Central memory CD4-positive, alpha-beta T cell (primary cell): ENCODE data around the gene SDK2.
A peak's percentile ranks its signal among the peaks of the same experiment; 100 is the strongest.

Source experiments
- DNase-seq: peaks from one replicate; pipeline ENCODE4 v3.0.0; 2022

SDK2 gene

GRCh38 chr17:73380439-73381106 lies 263.7 kb downstream of the SDK2 start:
- DNase-seq: no peak

DNA sequence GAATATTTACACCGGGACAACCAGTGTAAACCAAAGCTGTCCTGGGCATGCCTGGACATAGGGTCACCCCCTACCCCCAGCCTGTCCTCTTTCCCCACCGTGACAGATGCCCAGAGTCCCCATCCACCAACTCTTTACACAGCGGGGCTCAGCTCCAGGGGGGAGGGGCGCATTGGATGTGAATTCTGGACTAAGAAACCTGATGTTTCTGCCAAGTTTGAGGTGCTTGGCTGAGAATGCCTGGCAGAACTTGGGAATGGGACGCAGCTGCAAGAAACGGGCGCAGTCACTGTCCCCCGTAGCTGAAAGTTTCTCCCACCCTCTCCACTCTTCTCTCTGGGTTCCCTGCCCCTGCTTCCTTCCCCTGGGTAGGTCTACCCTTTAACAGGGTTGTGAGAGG lies 264.4 kb downstream of the SDK2 start:
- no peak for DNase-seq

GRCh38 chr17:73378974-73379470 lies 265.2 kb downstream of the SDK2 start:
- no peak for DNase-seq

GRCh38 chr17:73376636-73377035 lies 267.6 kb downstream of the SDK2 start:
- no peak for DNase-seq

DNA sequence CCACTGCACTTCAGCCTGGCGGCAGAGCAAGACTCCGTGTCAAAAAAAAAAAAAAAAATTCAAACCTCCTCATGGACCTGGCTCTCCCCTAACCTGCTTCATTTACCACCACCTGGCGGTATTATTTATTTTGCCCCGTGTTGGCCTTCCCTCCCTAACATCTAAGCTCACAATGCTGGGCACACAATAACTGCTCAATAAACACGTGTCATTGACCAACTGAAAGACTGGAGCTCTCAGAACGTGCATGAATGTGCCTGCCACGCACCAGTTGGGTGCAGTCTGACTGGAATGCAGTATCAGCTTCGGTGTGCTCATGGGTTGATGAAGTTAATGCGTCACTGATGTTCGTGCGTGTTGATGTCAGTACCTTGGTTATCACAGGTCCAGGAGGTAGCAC lies 268.1 kb downstream of the SDK2 start:
- no peak for DNase-seq

DNA sequence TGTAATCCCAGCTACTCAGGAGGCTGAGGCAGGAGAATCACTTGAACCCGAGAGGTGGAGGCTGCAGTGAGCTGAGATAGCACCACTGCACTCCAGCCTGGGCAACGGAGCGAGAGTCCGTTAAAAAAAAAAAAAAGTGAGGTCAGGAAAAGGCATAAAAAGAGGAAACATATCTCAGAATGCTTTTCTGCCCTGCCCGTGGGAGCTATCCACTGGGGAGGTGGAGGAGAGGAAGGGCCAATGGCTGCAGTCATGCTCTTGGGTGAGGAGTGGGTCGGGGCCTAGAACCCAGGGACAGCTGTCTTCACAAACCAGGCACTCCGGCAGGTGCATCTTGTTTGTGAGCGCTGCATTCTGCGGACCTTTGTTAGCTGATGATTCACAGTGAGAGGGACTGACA lies 272.4 kb downstream of the SDK2 start:
- no peak for DNase-seq

GRCh38 chr17:73371285-73371684 lies 273.0 kb downstream of the SDK2 start:
- no peak for DNase-seq

DNA sequence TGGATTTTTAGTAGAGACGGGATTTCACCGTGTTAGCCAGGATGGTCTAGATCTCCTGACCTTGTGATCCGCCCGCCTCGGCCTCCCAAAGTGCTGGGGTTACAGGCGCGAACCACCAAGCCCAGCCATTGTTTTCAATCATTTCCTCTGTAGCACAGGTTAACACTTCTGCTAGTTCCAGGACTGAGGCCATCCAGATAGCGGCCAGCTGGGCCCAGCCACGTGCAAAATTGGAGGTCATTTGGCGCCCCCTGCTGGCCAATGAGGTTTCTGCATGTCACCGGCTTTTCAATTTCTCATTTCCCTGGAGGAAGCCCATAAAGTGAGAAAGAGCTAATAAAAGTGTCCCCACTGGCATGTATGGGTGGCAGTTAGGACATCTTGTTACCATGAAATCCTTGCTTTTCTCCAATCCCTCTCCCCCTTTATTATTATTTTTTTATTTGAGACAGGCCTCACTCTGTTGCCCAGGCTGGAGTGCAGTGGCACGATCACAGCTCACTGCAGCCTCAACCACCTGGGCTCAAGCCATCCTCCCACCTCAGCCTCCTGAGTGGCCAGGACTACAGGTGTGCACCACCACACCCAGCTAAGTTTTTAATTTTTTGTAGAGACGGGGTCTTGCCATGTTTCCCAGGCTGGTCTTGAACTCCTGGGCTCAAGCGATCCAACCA lies 274.3 kb downstream of the SDK2 start:
- DNase-seq: peak; percentile 61

- DNase-seq: no peak
Measured at GRCh38 chr17:73369111-73369521, 275.1 kb downstream of the SDK2 start.

DNA sequence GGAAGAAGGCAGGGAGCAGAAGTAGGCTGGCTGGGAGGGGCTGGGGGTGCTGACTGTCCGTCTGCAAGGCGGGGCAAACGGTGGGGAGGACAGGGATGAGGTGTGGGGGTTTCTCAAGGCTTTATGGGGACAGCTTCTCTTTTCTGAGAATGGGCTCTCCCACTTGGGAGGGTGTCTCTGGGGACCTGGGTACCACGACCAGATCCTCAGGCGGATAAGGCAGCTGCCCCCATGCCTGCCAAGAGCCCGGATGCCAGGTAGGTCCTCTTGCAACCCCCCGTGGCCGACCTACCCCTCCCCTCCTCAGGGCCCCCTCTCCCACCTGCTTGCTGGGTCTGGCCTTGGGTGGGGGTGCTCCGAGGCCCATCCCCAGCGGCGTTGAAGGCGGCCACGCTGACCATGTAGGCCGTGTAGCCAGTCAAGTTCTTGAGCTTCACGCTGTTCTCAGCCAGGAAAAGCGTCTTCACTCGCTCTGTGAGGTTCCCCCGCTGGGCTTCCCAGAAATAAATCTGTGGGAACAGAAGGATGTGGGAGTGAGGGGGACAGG lies 276.1 kb downstream of the SDK2 start:
- DNase-seq: no peak

DNA sequence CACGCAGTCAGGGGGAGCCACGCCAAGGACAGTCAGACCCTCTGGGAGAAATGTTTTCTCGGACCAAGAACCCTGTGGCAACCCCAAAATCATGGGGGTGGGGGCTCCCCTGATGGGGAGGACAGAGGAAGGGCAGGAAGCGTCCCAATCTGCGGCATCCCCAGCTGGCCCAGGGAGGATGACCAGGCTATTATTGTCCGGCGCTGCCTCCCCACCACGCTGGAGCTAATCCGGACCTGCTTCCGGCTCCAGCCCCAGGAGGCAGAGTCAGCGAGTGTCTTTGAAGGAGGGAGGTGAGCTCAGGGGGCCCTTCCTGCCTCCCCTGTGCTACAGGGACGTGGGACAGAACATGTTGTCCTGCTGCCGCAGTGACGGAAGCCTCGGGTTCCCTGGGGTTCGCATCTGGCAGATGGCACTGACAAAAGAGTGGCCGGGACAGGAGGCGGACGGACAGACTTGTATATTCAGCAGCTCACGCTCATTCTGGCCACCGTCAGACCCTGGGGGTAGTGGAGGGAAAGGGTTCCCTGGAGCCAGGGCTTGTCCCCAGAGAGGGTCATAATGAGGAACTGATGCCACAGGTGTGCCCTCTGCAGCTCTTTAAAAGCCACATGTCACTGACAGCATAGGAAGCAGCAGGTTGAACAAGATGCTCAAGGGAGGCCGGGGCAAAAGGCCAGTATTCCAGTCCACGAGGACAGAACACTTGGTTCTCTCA lies 278.2 kb downstream of the SDK2 start:
- DNase-seq: no peak

- no peak for DNase-seq
Measured at GRCh38 chr17:73365301-73365874, 278.9 kb downstream of the SDK2 start.

DNA sequence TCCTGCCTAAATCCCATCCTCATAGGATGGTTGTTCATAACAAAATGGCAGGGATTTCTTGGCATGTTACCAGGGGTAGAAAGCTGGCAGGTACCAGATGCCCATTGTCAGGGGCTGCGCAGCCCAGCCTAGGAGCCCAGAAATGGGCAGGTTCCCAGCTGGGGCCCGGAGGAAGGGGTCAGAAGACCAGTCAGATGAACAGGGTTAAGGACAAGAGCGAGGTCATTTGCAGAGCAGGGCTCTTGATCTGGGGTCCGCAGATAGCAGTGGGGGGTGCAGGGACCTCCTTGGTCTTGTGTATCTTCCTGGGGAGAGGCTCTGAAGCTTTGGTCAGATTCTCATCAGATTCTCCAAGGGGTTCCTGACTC lies 280.1 kb downstream of the SDK2 start:
- no peak for DNase-seq

DNA sequence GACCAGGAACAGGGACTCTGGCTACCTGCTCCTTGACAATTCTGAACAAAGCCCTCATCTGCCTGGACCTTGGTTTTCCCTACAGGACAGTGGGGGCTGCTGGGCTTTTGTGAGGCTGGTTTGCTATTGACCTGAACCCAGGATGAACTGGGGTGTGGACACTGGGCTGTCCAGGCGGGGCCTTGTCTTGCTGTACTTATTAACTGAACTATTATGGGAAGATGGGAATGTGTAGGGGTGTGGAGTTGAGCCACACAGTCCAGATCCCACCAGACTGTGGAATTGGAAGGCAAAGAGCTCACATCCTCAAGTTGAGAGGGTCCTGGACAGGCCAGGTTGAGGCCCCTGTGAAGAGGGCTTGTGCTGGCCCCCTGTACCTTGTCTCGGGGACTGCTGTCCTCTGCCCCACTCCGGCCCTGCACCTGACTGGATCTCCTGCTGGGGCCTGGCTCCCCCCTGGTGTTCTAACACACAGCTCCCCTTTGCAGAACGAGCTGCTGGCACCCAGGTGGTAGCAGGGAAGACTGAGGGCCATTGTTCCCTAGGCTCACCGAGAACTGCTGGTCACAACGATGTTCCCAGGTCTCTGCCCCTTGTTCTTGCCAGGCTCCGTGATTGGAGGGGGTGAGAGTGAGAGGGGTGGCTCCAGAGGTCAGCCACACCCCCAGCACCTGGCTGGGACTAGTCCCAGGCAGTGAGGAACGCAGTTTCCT lies 280.6 kb downstream of the SDK2 start:
- no peak for DNase-seq

DNA sequence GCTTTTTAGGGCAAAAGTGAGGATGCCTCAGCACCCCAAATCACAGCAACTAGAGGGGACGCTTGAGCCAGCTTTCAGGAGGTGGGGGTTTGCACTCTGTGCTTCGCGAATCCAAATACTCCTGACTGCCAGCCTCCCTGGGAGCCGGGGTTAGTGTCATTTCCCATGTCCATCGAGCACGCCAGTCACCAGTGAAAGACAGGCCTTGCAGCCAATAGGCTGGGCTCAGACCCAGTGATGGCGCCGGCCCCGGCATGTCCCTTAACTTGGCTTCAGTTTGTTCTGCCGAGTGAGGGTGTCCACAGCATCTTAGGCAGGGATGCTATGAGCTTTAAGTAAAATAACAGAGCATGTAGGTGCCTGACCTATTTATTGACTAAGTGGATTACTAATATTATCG lies 281.5 kb downstream of the SDK2 start:
- no peak for DNase-seq

DNA sequence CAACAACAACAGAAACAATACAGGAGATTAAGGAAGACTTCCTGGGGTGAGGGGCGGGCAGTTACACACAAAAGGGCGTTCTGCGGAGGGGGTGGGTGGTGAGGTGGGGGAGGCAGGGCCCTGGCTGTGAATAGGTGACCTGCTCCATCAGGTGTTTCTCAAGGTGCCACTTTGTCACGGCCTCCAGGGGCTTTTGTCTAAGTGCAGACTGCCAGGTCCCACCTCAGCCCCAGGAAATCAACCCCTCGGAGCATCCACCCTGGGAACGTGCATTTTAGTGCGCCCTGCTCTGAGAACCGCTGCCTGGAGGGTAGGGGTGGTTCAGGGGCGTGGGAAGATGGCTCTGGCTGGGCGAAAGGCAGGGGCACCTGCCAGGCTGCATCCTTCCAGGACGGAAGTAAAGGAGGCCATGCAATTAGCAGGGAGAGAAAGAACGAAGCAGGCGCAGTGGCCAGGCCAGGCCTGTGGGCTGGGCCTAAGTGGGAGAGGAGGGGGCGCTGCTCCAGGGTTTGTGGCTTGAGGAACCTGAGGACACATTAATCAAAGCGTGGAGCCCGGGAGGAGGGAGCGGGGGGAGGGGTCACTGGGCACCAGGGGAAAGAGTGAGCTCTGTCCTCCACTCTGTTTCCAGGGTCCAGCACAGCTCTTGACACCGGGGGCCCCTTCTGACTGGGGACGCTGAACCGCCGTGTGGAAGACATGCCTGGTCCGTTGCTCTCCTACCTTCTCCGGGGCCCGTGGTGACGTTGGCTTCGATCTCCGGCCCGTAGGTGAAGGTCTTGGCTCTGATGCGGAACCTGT lies 283.1 kb downstream of the SDK2 start:
- DNase-seq: no peak

GRCh38 chr17:73359987-73360410 lies 284.2 kb downstream of the SDK2 start:
- no peak for DNase-seq

- DNase-seq: no peak
Measured at GRCh38 chr17:73359352-73359751, 284.9 kb downstream of the SDK2 start.

GRCh38 chr17:73358668-73359067 lies 285.6 kb downstream of the SDK2 start:
- DNase-seq: no peak

- DNase-seq: no peak
Measured at GRCh38 chr17:73357981-73358380, 286.3 kb downstream of the SDK2 start.

DNA sequence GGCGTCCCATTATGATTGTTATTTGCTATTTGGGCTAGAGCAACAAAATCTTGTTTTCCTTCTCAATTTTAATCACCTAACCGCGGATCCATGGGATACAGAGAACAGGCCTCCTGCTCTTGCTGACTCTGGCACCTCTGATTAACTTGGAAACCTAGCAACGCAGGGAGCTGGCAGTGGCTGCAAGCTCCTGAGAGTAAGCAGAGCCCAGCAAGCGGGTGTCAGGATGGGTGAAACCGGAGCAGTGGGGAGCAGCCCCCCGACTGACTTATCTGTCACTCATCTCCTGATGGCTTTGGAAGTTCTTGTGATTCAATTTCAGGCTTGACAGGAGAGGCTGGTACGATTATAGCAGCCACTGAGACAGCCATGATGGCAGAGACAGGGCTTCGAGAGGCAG lies 286.9 kb downstream of the SDK2 start:
- DNase-seq: no peak
